ENCODE results near the gene PAMR1.
A peak's percentile ranks its signal among the peaks of the same experiment; 100 is the strongest.

PAMR1 gene

GRCh38 chr11:35515224-35515623, 10.2 kb downstream of the PAMR1 start:
- TF ChIP-seq RAD21 (IDR thresholded peaks at IDR 0.05; ENCODE audit: low read depth) (no peak), EGR1 (IDR thresholded peaks at IDR 0.05) (no peak), NFIC (IDR thresholded peaks at IDR 0.05) (no peak), TCF12 (IDR thresholded peaks at IDR 0.05; ENCODE audit: low read depth) (no peak), USF1 (IDR thresholded peaks at IDR 0.05) (no peak), TAF1 (IDR thresholded peaks at IDR 0.05; ENCODE audit: low read depth) (no peak), MAX (IDR thresholded peaks at IDR 0.05) (no peak), TEAD4 (IDR thresholded peaks at IDR 0.05) (no peak), ZBTB7A (IDR thresholded peaks at IDR 0.05; ENCODE audit: low read depth) (no peak), CREB1 (IDR thresholded peaks at IDR 0.05; ENCODE audit: low read depth) (no peak)

- TF ChIP-seq TAF1 (IDR thresholded peaks at IDR 0.05; ENCODE audit: low read depth), result no peak
- TF ChIP-seq USF1 (IDR thresholded peaks at IDR 0.05), result no peak
- no peak for TF ChIP-seq CREB1 (IDR thresholded peaks at IDR 0.05; ENCODE audit: low read depth)
- TF ChIP-seq EP300 (IDR thresholded peaks at IDR 0.05; ENCODE audit: borderline replicate concordance), result no peak
- no peak for TF ChIP-seq NFIC (IDR thresholded peaks at IDR 0.05)
These were observed 10.9 kb downstream of the PAMR1 start for GRCh38 chr11:35514481-35514880.

- no peak for TF ChIP-seq REST (IDR thresholded peaks at IDR 0.05; ENCODE audit: low read depth)
- TF ChIP-seq CEBPB (IDR thresholded peaks at IDR 0.05), result no peak
- TF ChIP-seq TAF1 (IDR thresholded peaks at IDR 0.05; ENCODE audit: low read depth), result no peak
- no peak for TF ChIP-seq USF1 (IDR thresholded peaks at IDR 0.05)
- no peak for TF ChIP-seq CREB1 (IDR thresholded peaks at IDR 0.05; ENCODE audit: low read depth)
- no peak for TF ChIP-seq EP300 (IDR thresholded peaks at IDR 0.05; ENCODE audit: borderline replicate concordance)
- TF ChIP-seq ZBTB7A (IDR thresholded peaks at IDR 0.05; ENCODE audit: low read depth), result no peak
- no peak for TF ChIP-seq MAX (IDR thresholded peaks at IDR 0.05)
- no peak for TF ChIP-seq YY1 (IDR thresholded peaks at IDR 0.05; ENCODE audit: low read depth)
- TF ChIP-seq RAD21 (IDR thresholded peaks at IDR 0.05; ENCODE audit: low read depth), result no peak
- TF ChIP-seq TCF12 (IDR thresholded peaks at IDR 0.05; ENCODE audit: low read depth), result no peak
These were observed 13.8 kb downstream of the PAMR1 start for GRCh38 chr11:35511666-35512065.

GRCh38 chr11:35507688-35508087, 17.7 kb downstream of the PAMR1 start:
- TF ChIP-seq RAD21 (IDR thresholded peaks at IDR 0.05; ENCODE audit: low read depth) (peak; percentile 30; the same call in 1 of the 2 replicates), YY1 (IDR thresholded peaks at IDR 0.05; ENCODE audit: low read depth) (no peak)

GRCh38 chr11:35501776-35502175, 23.6 kb downstream of the PAMR1 start:
- TF ChIP-seq EP300 (IDR thresholded peaks at IDR 0.05; ENCODE audit: borderline replicate concordance), result no peak
- no peak for TF ChIP-seq RAD21 (IDR thresholded peaks at IDR 0.05; ENCODE audit: low read depth)
- TF ChIP-seq REST (IDR thresholded peaks at IDR 0.05; ENCODE audit: low read depth), result no peak
- TF ChIP-seq TEAD4 (IDR thresholded peaks at IDR 0.05), result no peak
- TF ChIP-seq FOXM1 (IDR thresholded peaks at IDR 0.05; ENCODE audit: borderline replicate concordance, low read depth), result no peak
- no peak for TF ChIP-seq TAF1 (IDR thresholded peaks at IDR 0.05; ENCODE audit: low read depth)
- no peak for TF ChIP-seq EGR1 (IDR thresholded peaks at IDR 0.05)
- TF ChIP-seq ZBTB7A (IDR thresholded peaks at IDR 0.05; ENCODE audit: low read depth), result no peak
- TF ChIP-seq CREB1 (IDR thresholded peaks at IDR 0.05; ENCODE audit: low read depth), result no peak
- no peak for TF ChIP-seq MAX (IDR thresholded peaks at IDR 0.05)
- TF ChIP-seq TCF12 (IDR thresholded peaks at IDR 0.05; ENCODE audit: low read depth), result no peak
- TF ChIP-seq CEBPB (IDR thresholded peaks at IDR 0.05), result no peak
- TF ChIP-seq YY1 (IDR thresholded peaks at IDR 0.05; ENCODE audit: low read depth), result no peak
- TF ChIP-seq NFIC (IDR thresholded peaks at IDR 0.05), result no peak
- TF ChIP-seq USF1 (IDR thresholded peaks at IDR 0.05), result no peak
